ENCODE measurements around the gene IGF2BP2.
"Not testable (repeated sequence)": the region's sequence is repeated elsewhere in the genome, so short reads cannot be mapped to it uniquely, and the experiment has no call there.

The IGF2BP2 gene

DNA sequence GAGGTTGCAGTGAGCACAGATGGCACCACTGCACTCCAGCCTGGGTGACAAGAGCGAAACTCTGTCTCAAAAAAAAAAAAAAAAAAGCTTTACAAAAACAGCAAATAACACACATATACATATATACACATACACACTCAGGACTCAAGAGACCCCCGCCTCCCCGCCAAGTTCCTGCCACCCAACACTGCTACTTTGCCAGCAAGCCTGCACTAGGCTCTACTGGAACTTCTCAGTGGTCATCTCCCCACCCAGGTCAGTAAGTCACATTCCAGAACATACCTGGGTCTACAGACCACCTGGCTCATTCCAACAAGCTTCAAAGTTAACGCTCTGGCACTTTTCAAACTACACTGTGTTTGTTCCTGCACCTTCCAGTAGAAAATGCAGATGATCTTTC is 176.4 kb downstream of the IGF2BP2 start:
- intact Hi-C loops (cut with DNase I) = no loop called here
- no peak for DNase-seq

DNA sequence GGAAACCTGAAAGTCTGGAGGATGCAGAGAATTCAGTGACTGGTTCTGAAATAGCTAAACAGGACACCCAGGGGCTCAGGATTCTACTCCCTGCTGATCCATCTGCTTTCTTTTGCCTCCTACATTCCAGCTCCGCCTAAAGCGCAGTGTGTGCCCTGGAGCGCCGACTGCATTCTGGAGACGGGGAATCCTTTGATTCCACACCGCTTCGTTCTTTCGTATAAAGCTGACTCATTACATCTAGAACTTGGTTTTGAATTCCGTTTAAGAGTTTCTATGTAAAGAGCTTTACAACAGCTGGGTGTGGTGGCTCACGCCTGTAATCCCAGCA is 177.0 kb downstream of the IGF2BP2 start:
- intact Hi-C loops (cut with DNase I) = no loop called here
- DNase-seq = peak in 4 of 10 donors; percentile 46 to 86 (median 84)

DNA sequence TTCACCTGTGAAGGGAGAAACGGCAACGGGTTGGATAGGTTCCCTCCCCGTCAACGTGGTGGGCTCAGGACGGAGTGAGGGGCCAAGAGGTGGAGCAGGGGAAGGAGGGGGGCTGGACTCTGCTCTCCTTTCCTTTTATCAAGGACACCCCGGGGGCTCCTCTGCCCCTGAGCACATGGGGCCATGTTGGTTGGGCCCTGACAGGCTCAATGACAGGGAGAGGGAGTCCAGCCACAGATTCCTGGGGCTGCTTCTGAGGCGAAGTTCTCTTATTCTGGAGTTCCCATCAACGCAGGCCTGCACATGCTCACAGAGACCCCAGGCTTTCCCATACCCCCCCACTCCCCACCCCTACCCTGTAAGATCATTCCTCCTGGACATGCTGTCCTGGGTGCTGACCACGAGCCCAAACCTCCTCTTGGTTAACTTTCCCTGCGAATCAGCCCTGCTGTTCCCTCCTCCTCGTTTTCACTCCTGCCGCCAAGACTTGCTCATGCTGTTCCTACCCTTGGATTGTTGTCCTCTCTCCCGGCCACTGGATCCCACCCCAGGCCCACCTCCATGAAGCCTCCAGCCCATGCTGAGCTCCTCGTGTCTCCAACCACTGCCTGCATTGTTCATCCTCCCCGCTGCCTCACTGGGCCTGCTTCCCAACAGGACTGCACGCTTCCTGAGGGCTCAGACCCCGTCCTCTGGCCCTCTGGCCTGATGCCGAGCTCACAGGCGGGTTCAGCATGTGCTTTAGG is 177.5 kb downstream of the IGF2BP2 start:
- intact Hi-C loops (cut with DNase I) = no loop called here
- peak in 1 of 10 donors; percentile 81 for DNase-seq

DNA sequence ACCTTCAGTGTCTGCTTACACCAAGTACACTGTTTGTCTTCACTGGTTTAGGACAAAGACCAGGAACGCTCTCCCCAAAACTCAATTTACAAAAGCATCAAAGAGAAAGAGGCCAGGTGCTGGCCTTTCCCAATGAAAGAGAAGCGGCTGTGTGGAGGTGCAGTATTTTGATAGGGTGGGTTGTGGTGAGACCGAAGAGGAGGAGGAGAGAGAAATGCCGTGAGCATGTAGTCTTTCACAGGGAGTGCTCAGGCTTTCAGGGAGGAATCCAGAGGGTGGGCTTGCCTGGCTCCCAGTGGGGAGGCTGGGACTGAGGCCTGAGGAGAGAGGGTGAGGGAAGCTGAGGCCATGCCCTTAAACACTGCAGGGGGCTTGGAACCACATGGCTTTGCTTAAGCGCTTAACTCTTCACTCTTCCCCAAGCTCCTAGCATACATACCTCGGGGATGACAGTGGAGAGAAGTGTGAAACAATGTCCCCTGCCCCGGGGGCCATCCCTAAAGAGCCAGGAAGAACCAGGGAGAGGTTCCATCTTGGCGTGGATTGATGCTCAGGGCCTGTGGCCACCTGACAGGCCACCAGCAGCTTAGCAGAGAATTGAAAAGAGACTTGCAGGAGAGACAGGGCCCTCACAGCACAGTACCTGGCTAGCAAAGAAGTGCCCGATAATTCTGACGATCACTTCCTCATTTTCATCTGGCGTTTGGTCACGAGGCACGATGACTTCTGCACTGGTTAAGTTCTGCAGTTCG is 178.3 kb downstream of the IGF2BP2 start:
- intact Hi-C loops (cut with DNase I) = no loop called here
- no peak for DNase-seq

DNA sequence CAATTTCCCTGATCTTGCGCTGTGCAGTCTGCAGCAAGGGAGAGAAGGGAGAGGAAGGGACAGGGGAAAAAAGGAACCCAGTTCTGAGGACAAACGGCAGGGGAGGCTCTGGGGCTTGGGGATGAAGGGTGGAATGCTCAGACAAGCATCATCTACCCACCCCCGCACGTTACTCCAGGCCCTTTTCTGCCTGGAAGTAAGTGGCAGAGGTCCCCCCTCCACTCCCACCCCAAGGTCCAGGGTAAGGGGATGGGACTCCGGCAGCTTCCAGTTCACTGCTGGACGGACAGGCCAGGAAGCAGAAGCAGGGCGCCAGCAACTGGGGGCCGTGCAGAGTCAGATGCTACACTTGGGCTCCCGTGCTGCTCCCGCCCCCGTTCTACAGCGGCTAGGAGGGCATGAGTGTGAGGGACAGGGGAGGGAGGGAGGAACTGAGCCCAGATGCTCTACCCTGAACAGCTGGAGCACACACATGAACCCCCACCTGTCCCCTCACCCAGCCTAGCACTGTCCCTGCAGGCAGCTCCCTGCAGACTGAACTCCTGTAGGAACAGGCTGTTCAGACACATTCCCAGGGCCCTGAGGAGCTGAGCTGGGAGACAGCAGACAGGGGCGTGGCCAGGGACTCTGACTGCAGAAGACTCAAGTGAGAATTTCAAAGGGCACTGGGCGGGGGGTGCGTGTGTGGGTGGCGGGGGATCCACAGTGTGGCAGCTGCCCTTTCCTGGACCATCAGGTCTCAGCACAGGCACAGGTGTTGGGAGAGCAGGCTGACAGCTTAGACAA is 179.1 kb downstream of the IGF2BP2 start:
- intact Hi-C loops (cut with DNase I) = no loop called here
- peak in 1 of 10 donors; percentile 68 for DNase-seq

DNA sequence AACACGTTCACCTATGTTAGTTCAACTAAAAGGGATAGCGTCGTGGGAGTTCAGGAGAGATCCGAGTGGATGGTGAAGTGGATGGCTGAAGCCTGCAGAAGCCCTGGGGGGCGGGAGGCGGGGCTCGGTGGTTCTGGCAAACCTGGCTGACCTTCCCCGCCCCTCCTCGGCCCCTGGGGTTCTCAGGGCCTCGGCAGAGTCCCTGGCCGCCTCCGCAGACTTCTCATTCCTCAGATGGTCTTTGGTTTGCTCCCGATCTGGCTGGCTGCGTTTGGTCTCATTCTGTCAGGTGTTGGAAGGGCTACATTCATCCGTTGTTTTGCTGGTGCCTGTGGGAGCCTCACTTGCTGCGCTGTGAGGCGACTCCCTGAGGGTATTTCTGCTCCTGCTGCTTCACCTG is 179.7 kb downstream of the IGF2BP2 start:
- intact Hi-C loops (cut with DNase I); DNase-seq: not testable (repeated sequence)

DNA sequence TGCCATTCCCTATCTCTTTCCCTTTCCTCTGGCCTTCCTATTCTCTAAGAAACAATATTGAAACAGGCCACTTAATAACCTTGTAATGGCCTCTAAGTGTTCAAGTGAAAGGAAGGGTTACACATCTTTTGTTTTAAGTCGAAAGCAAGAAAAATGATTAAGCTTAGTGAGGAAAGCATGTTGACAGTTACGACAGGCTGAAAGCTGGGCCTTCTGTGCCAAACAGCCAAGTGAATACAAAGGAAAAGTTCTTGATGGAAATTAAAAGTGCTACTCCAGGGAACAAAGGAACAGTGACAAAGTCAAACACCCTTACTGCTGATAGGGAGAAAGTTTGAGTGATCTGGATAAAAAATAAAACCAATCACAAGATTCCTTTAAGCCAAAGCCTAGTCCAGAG is 184.5 kb downstream of the IGF2BP2 start:
- intact Hi-C loops (cut with DNase I) = no loop called here
- no peak for DNase-seq

DNA sequence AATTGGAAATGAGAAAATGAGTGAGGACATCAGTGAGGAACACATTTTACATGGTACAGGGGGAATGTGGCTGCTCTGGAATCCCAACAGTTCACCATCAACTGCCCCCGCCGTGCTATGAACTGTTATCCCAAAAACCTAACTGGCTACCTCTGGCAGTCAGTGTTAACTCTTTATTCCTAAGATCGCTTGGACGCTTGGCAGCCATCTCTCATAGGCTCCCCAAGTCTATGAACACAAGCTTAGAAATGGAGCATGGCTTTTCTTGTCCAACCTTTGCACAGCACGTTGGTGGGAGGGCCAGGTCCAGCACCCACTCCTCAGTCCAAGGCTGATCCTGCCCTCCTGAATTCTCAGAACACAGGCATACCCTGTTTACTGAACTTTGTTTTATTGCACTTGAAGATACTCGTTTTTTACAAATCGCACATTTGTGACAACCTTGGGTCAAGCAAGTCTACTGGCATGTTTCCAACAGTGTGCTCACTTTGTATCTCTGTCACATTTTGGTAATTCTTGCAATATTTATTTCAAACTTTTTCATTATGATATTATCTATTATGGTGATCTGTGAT is 185.1 kb downstream of the IGF2BP2 start:
- intact Hi-C loops (cut with DNase I) = no loop called here
- no peak for DNase-seq

DNA sequence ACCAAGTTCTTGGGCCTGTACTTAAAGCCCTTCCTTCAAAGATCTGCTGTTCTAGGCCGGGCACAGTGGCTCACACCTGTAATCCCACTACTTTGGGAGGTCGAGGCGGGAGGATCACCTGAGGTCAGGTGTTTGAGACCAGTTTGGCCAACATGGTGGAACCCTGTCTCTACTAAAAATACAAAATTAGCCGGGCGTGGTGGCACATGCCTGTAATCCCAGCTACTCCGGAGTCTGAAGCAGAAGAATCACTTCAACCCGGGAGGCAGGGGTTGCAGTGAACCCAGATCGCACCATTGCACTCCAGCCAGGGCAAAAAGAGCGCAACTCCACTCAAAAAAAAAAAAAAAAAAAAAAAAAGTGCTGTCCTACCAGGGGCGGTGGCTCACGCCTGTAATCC is 186.2 kb downstream of the IGF2BP2 start:
- DNase-seq = not testable (repeated sequence)

DNA sequence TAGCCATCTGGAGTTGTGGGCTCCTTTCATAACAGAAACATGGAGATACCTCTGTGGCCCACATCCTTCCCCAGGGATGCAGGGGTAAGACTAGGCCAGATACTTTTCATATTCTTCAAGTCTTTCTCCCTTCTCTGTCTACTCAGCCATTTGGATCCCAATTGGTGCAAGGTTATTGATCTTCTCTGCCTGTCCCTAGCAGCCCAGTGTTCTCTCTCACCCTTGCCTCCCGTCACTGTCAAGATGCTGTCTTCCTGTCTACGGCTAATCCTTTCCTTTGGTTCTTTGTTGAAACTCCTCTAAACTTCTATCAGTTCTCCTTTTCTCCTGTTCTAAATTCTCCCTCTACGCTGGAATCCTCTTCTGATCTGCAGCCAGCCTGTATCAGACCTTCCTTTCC is 187.5 kb downstream of the IGF2BP2 start:
- DNase-seq = no peak
- intact Hi-C loops (cut with DNase I) = no loop called here

More for the DNA sequence above, 186.2 kb downstream of the IGF2BP2 start:
- intact Hi-C loops (cut with DNase I) = not testable (repeated sequence)

DNA sequence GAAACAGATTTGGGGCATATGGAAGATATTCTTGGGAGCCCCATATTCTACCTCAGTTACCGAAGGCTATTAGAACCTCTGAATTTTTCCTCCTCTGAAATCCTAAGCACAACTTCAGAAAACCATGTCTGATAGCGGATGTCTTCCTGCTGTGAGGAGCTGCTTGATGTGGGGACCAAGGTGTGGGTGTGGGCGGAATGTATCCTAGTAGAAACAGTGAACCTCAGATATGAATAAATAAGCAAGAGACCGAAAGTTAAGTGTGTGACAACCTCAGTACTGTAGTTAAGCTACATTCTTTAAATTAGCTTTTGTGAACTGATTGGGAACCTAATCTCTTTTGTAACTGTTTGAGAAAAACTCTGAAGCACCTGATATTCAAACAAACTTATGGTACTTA is 191.8 kb downstream of the IGF2BP2 start:
- intact Hi-C loops (cut with DNase I) = no loop called here

DNA sequence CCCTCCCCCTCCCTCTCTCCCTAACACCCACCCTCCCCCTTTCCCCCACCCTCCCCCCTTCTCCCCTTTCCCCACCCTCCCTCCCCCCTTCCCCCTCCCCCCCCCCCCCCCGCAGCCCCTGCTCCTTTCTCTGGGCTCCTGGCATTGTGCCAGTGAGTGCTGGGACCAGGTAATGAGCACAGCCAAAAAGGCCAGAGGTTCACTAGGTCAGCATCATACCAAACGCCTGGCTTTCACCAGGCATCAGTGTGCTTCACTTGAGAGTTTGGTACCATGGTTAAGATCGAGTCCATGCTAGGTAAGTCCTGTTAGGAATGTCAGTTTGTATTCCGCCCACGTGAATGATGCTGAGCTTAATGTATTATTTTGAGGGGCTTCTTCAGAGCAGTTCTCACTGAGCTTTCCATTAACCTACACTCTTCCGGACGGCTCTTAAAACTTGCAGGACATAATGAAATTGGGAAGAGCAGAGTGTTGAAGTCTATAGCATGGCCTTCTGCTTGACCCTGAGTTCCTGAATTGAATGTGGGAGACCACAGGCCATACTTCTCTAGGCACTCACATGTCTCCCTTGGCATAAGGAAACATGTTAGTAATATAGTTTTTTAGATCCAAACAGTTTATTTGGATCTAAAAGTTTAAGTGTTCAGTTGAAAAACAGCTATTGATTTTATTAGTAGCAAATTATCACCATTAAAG is 193.2 kb downstream of the IGF2BP2 start:
- no peak for DNase-seq
- intact Hi-C loops (cut with DNase I) = no loop called here

More for the DNA sequence above, 191.8 kb downstream of the IGF2BP2 start:
- DNase-seq = no peak

DNA sequence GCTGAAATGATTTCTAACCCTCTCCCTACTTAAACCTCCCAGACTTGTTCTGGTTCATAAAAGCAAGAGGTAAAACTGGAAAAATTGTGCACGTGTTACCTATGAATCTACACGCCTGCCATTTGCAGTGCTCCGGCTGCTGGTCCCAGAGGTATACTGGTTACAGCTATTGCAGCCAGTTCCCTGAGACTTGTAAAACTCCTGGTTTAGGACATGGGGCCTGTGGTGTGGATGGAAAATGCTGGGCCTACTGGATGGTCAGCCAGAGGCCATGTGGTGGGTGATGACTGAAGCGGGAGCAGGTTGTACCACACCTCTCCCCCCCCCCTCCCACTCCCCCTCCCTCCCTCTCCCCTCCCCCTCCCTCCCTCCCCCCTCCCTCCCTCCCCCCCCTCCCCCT is 193.7 kb downstream of the IGF2BP2 start:
- intact Hi-C loops (cut with DNase I) = no loop called here
- no peak for DNase-seq

DNA sequence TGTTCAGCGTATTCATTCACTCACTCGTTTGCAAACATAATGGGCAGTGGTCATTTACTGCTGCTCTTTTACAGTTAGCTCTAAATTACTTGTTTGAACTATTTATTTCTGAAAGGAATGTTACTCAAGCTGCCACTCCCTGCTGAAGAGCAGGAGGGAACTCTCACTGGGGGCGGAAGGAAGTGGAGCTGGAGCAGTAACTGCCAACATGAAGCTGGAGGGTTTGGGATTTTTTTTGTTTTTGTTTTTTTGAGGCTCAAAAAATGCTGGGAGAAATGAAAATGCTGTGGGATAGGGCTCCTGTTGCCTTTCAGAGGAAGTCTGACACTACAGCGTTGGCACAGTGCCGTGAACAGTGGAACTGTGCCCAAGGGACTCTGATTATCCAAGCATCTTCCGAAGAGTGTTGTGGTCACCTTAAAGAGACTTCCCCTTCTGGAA is 194.6 kb downstream of the IGF2BP2 start:
- peak in 7 of 10 donors; percentile 30 to 89 (median 61) for DNase-seq
- intact Hi-C loops (cut with DNase I) = no loop called here

DNA sequence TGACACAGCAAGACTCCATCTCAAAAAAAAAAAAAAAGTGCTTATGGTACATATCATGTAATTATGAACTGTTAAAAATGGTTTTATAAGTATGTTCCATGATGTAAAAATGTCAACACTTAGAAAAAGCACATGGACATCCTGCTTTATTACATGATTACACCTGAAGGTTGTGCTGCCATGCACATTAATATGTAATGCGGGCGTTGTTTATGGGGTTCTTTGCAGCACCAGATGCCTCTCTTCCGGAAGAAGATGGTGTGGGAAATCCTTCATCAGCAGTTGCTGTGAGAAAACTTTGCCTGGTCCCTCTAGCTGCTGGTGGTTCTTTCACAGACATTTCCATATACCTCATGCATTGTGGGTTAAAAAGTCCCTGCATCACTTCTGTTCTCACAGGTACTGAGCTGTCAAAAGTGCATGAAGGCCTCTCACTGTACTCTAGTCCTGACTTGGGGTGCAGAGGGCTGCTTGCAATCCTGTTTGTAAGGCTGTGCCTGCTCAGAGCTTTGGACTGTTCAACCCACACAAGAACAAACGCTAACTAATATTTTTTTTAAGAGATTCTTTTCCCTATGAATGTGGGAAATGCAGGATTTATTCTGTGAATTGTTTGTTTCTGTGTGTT is 195.2 kb downstream of the IGF2BP2 start:
- intact Hi-C loops (cut with DNase I) = no loop called here
- DNase-seq = no peak

DNA sequence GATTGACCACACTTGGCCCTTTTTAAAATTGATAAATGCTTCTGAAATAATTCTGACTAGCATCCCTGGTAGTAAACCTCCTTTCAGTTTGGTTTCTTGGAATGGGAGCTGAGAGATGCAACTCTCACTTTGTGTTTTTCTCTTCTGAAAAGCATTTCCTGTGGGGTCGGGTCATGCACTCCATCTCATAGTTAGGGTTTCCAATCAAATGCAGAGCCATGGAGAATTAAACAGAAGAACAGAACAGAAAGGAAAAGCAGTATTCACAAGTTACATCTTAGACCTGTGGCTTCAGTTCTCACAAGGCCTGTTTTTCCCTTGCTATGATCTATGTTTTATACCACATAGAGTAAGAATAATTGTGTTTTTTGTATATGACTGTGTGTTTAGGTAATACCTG is 199.1 kb downstream of the IGF2BP2 start:
- DNase-seq = no peak
- intact Hi-C loops (cut with DNase I) = no loop called here

DNA sequence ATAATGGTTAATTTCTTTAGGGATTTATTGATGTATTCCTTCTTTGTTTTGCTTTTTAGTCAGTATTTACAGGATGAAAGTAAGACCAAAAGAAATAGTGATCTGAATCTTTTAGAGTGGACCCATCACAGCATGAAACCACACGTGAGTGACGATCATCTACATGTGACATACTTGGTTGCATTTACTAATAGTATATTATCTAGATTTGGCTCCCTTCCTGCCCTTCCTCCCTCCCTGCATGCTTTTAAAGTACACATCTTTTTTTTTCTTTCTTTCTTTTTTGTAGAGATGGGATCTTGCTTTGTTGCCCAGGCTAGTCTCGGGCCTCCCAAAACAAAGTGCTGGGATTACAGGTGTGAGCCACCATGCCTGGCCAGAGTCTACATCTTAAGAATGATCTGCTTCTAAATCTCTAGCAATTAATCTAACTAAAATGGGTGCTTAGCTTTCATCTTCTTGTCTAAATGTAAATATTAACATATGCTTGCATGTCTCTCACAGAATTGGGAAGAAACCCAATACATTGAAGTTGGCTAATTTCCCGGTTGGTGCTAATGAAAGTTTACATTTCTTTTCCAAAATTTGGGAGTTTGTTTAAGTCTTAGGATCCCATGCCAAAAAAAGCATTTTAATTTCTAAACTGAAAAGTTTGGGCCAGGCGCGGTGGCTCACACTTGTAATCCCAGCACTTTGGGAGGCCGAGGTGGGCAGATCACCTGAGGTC is 200.7 kb downstream of the IGF2BP2 start:
- DNase-seq = no peak
- intact Hi-C loops (cut with DNase I) = no loop called here

DNA sequence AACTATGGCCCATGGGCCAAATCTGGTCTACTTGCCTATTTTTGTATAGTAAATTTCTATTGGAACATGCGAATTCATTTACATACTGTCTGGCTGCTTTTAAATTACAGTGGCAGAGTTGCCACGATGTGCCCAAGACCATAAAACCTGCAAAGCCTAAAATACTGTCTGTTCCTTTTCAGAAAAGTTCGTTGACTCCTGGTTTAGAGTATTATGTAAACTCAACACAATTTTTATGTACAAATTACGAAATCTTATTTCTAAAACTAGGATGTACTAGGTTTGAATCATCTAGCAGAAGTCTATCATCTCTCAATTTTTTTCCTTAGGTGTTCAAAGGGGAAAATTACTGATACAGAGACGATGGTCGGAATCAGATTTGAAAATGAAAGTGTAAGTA is 211.8 kb downstream of the IGF2BP2 start:
- intact Hi-C loops (cut with DNase I) = no loop called here
- DNase-seq = no peak

DNA sequence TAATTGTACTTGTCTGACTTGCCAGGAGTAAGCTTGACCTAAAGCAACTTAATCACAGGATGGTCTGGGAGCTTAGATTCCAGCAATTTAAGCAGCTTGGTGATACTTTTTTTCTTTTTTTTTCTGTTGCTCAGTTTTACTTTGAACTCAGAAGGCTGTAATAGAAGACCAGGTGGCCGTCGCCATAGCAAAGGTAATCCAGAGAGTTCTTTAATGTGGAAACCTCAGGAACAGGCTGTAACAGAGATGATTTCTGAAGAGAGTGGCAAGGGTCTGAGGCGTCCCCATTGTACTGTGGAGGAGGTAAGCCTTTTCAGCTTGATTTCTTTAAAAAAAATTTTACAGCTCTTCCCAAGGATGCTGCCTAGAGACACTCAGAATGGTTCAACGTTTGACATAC is 218.6 kb downstream of the IGF2BP2 start:
- intact Hi-C loops (cut with DNase I) = no loop called here
- no peak for DNase-seq
